Esophagus muscularis mucosa (tissue), 4 donors: ENCODE results near the gene CPEB3.
"Not testable (repeated sequence)": the region's sequence is repeated elsewhere in the genome, so short reads cannot be mapped to it uniquely, and the experiment has no call there.

Source experiments
- EP300 ChIP-seq: sonication (generic); formaldehyde crosslinking; IDR thresholded peaks from one replicate; pipeline ENCODE4 v1.6.1; 2017; ENCODE audit warnings: antibody characterized with exemption
- POLR2A ChIP-seq: fragments of 450-650 bp; IDR thresholded peaks from one replicate; pipeline ENCODE4 v1.6.1; 2017; ENCODE audit warnings: antibody characterized with exemption, moderate library complexity, mild to moderate bottlenecking, low read depth
- POLR2AphosphoS5 ChIP-seq, 2 donors: sonication (generic); formaldehyde crosslinking; IDR thresholded peaks; one replicate each; pipeline ENCODE4 v1.6.1; 2017; ENCODE audit warnings: antibody characterized with exemption in 2 of 2
- TF ChIP-seq, protein P1 (sequence below), 3 experiments: fragments of 200-600 bp in 2 of 3; fragments of 450-650 bp in 1 of 3; sonication (generic) in 2 of 3; IDR thresholded peaks; one replicate each; pipeline ENCODE4 v1.5.1; 2017 to 2019; ENCODE audit warnings: antibody characterized with exemption in 3 of 3, mild to moderate bottlenecking in 2 of 3, moderate library complexity in 1 of 3

DNA sequence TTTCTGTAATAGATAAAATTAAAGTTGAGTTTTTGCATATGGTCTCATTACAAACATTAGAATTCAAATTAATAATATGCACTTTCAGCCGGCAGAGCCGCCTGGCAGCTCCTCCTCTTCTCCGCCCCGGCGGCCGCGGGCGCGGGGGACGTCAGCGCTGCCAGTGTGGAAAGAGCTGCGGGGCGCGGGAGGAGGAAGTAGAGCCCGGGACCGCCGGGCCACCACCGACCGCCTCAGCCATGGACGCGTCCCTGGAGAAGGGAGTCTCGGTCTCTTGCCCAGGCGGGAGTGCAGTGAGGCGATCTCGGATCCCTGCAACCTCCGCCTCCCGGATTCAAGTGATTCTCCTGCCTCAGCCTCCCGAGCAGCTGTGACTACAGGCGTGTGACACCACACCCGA is 176.0 kb downstream of the CPEB3 start:
- TF ChIP-seq, protein P1, sequence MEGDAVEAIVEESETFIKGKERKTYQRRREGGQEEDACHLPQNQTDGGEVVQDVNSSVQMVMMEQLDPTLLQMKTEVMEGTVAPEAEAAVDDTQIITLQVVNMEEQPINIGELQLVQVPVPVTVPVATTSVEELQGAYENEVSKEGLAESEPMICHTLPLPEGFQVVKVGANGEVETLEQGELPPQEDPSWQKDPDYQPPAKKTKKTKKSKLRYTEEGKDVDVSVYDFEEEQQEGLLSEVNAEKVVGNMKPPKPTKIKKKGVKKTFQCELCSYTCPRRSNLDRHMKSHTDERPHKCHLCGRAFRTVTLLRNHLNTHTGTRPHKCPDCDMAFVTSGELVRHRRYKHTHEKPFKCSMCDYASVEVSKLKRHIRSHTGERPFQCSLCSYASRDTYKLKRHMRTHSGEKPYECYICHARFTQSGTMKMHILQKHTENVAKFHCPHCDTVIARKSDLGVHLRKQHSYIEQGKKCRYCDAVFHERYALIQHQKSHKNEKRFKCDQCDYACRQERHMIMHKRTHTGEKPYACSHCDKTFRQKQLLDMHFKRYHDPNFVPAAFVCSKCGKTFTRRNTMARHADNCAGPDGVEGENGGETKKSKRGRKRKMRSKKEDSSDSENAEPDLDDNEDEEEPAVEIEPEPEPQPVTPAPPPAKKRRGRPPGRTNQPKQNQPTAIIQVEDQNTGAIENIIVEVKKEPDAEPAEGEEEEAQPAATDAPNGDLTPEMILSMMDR (IDR thresholded peaks at IDR 0.05): not testable (repeated sequence)
- not testable (repeated sequence) for TF ChIP-seq POLR2A; POLR2AphosphoS5 (IDR thresholded peaks at IDR 0.05); EP300
